ENCODE results near the gene ZFYVE9. TPM values are rescaled to one million over a fixed set of nuclear protein-coding genes. Genes with fewer than 3 reads are reported as not detected.

ZFYVE9 gene
- total and polyA plus RNA-seq, 10 of the 15 experiments (the other 5 are each of a cell fraction or from before 2014, with no cell fraction given), result 0.26 to 6.9 (median 2.3) TPM

DNA sequence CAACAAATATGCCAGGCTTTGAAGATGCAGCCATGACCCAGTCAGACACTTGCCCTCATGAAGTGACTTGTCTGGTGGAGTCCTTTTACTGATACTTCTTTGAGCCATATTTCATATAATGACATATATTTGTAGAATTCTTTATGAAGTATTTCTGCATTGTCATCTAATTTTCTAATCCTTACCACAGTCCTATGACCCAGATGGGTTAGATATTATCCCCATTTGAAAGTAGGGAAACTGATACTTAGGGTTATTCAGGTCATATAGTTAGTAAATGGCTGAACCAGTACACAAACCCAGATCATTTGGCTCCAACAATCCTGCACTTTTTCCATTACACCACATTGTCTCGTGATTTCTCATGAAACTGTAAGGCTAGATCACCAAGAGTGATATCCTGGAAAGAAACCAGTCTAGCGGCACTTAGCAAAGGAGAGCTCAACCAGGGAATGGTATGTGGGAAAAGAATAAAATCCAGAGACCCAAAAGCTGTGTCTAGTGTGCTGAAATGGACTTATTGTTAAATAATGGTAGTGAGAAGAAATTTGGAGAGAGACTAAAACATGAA, 49.6 kb downstream of the ZFYVE9 start:
- in situ Hi-C loops (cut with MboI), result no loop called here

More for the DNA sequence above, 49.6 kb downstream of the ZFYVE9 start:
- RAD21 ChIA-PET (ENCODE audit: unreplicated experiment), result no interaction called here
- 46% methylated on average over 2 of the region's 2 CpGs for WGBS (ENCODE audit: insufficient coverage, insufficient replicate concordance, low lambda C conversion rate, missing lambda C conversion rate)
- FAIRE-seq (no peak), ATAC-seq (no peak), DNase-seq (ENCODE audit: low read depth, low spot score) (no peak)
- TF ChIP-seq, protein P1, sequence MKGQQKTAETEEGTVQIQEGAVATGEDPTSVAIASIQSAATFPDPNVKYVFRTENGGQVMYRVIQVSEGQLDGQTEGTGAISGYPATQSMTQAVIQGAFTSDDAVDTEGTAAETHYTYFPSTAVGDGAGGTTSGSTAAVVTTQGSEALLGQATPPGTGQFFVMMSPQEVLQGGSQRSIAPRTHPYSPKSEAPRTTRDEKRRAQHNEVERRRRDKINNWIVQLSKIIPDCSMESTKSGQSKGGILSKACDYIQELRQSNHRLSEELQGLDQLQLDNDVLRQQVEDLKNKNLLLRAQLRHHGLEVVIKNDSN (IDR thresholded peaks at IDR 0.05; ENCODE audit: borderline replicate concordance, extremely low read length, insufficient read depth, low read depth, low read length), result no peak
- TF ChIP-seq CTCF (IDR thresholded peaks at IDR 0.05 in 2 of 3, conservative IDR thresholded peaks at IDR 0.05 in 1 of 3; ENCODE audit: control insufficient read depth in 2 of 3, extremely low read depth in 1 of 3, insufficient read depth in 1 of 3, low read depth in 3 of 3, low read length in 3 of 3), result no peak
- TF ChIP-seq NR2F1 (conservative IDR thresholded peaks at IDR 0.05), result no peak
- TF ChIP-seq, protein P2, sequence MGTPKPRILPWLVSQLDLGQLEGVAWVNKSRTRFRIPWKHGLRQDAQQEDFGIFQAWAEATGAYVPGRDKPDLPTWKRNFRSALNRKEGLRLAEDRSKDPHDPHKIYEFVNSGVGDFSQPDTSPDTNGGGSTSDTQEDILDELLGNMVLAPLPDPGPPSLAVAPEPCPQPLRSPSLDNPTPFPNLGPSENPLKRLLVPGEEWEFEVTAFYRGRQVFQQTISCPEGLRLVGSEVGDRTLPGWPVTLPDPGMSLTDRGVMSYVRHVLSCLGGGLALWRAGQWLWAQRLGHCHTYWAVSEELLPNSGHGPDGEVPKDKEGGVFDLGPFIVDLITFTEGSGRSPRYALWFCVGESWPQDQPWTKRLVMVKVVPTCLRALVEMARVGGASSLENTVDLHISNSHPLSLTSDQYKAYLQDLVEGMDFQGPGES (IDR thresholded peaks at IDR 0.05), result no peak
- no peak for TF ChIP-seq TCF3 (IDR thresholded peaks at IDR 0.05; ENCODE audit: borderline replicate concordance, insufficient read depth, low read depth, low read length)
- no peak for TF ChIP-seq SREBF1 (IDR thresholded peaks at IDR 0.05; ENCODE audit: low read length)
- TF ChIP-seq POLR2AphosphoS5 (IDR thresholded peaks at IDR 0.05; ENCODE audit: low read length), result no peak
- TF ChIP-seq BCL11A (IDR thresholded peaks at IDR 0.05; ENCODE audit: low read depth, low read length), result no peak
- TF ChIP-seq LARP7 (IDR thresholded peaks at IDR 0.05), result no peak
- TF ChIP-seq ZNF622 (IDR thresholded peaks at IDR 0.05), result no peak
- no peak for TF ChIP-seq HDAC2 (IDR thresholded peaks at IDR 0.05)
- TF ChIP-seq TCF7 (IDR thresholded peaks at IDR 0.05; ENCODE audit: borderline replicate concordance), result no peak
- Histone ChIP-seq H3K9me3 (replicated peaks; ENCODE audit: control insufficient read depth, insufficient read depth, low read length) (no peaks in the 10 kb centered on the region), H3K4me1 (ENCODE audit: control insufficient read depth, insufficient read depth, low read length) (no peaks in the 10 kb centered on the region), H3K4me3 (no peak overlapping the region), H2AFZ (ENCODE audit: control insufficient read depth, low read depth, low read length) (no peak overlapping the region), H3K36me3 (ENCODE audit: control insufficient read depth in 2 of 2, insufficient read depth in 2 of 2, low read length in 1 of 2) (no peaks in the 10 kb centered on the region), H3K27me3 (replicated peaks in 1 of 2; ENCODE audit: control insufficient read depth in 2 of 2, insufficient read depth in 2 of 2, low read length in 1 of 2) (no peaks in the 10 kb centered on the region), H4K20me1 (ENCODE audit: control insufficient read depth, insufficient read depth) (no peaks in the 10 kb centered on the region), H3K79me2 (ENCODE audit: control insufficient read depth, insufficient read depth, low read length) (no peaks in the 10 kb centered on the region), H3K9ac (ENCODE audit: control insufficient read depth, insufficient read depth, low read length) (no peak overlapping the region), H3K4me2 (ENCODE audit: control insufficient read depth, insufficient read depth) (no peak overlapping the region), H3K27ac (ENCODE audit: control insufficient read depth, insufficient read depth) (no peak overlapping the region)
- SMC1A ChIA-PET (ENCODE audit: uncharacterized antibody, unreplicated experiment), result no interaction called here
- CTCF ChIA-PET, result no interaction called here
- intact Hi-C loops (cut with micrococcal nuclease; ENCODE audit: unreplicated experiment), result no loop called here
- POLR2A ChIA-PET, result no interaction called here
- BruUV-seq (replicated peaks), result no TSS peak

Data from GM12878 (cell line).